Stimulated activated CD8-positive, alpha-beta memory T cell treated with anti-CD3 and anti-CD28 coated beads, Interleukin-2, amount 100 ng/mL, for 1 hour (primary cell): ENCODE data around the gene COPE.
"Not testable (repeated sequence)": the region's sequence is repeated elsewhere in the genome, so short reads cannot be mapped to it uniquely, and the experiment has no call there.

Experiments
- DNase-seq, 2 donors: peaks; one replicate each; pipeline ENCODE4 v3.0.0-alpha.2; 2020; ENCODE audit warnings: low read depth in 2 of 2

The COPE gene

GRCh38 chr19:18908917-18909619 lies 10.1 kb downstream of the COPE start:
- no peak for DNase-seq

GRCh38 chr19:18906605-18907519 lies 12.3 kb downstream of the COPE start:
- DNase-seq = no peak

GRCh38 chr19:18905513-18906236 lies 13.5 kb downstream of the COPE start:
- DNase-seq = no peak

- no peak for DNase-seq
Measured at GRCh38 chr19:18905058-18905456, 14.1 kb downstream of the COPE start.

- DNase-seq = no peak
Measured at GRCh38 chr19:18904334-18905057, 14.7 kb downstream of the COPE start.

- no peak for DNase-seq
Measured at GRCh38 chr19:18903156-18904037, 15.8 kb downstream of the COPE start.

- not testable (repeated sequence) for DNase-seq
Measured at GRCh38 chr19:18902519-18902918, 16.7 kb downstream of the COPE start.

- DNase-seq = no peak
Measured at GRCh38 chr19:18901491-18901890, 17.7 kb downstream of the COPE start.

GRCh38 chr19:18900700-18901481 lies 18.3 kb downstream of the COPE start:
- DNase-seq = no peak

- DNase-seq = no peak
Measured at GRCh38 chr19:18899624-18900560, 19.3 kb downstream of the COPE start.

GRCh38 chr19:18898607-18899408 lies 20.4 kb downstream of the COPE start:
- DNase-seq = no peak

- DNase-seq = no peak
Measured at GRCh38 chr19:18898081-18898606, 21.0 kb downstream of the COPE start.

GRCh38 chr19:18897094-18898029 lies 21.8 kb downstream of the COPE start:
- no peak for DNase-seq

GRCh38 chr19:18896421-18896841 lies 22.8 kb downstream of the COPE start:
- DNase-seq = no peak

GRCh38 chr19:18895824-18896341 lies 23.3 kb downstream of the COPE start, which contains the start of gene CERS1:
TSS of gene CERS1 (minus strand) at chr19:18896158. CDS start at chr19:18896072, 86 bp downstream.
- DNase-seq = no peak
